HG03108 (cell line): ENCODE results near the gene ZNF746.
"Not testable (repeated sequence)": the region's sequence is repeated elsewhere in the genome, so short reads cannot be mapped to it uniquely, and the experiment has no call there.

ENCODE experiments used
- ATAC-seq: cut with Tn5 transposase; IDR thresholded peaks from one replicate; pipeline ENCODE4 v1.9.1; 2021; ENCODE audit warnings: moderate library complexity; ENCODE audit not compliant: unreplicated experiment

The ZNF746 gene

GRCh38 chr7:149497467-149498261 lies at the start of gene ZNF746:
Gene ZNF746 (minus strand): TSS chr7:149497809. CDS start chr7:149497536, 273 bp downstream.
- ATAC-seq = peak; percentile 95

GRCh38 chr7:149547126-149547525 lies 49.5 kb upstream of the ZNF746 start:
- ATAC-seq = no peak

DNA sequence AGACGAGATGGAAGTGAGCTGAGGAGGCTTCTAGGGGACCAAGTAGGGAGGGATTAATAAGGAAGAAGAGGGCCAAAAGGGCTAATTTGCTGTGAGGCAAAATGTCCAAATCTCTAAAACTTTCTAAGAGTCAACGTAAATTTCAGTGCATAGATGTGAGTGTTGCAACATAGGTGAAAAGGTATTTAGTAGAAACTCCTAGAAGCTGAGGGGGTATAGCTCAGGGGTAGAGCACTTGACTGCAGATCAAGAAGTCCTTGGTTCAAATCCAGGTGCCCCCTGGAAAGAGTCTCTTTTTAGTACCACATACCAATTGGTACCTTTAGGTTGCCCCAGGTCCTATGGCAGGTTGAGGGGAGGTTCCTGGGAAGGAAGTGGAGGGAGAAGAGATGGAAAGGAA lies 48.7 kb upstream of the ZNF746 start:
- ATAC-seq = no peak

GRCh38 chr7:149544028-149544427 lies 46.4 kb upstream of the ZNF746 start:
- ATAC-seq = no peak

DNA sequence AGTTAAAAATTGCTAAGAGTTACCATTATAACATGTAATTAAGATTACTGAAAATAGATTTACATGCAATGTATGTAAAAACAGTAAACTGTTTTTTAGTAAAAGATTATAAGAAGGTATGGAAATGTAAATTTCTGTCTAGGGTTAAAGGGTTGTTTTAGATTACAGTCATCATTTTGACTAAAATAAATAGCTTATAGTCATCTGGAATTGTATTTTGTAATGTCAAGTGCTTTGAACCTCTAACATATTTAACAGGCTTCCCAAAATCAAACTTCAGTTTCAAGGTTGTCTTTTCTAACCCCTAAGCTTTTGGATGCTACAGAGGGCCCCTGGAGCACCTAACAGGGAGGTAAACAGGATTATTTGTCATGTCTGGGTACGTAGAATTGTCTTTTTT lies 35.0 kb upstream of the ZNF746 start:
- ATAC-seq = no peak

- ATAC-seq = no peak
Observed at GRCh38 chr7:149529136-149529718, 31.6 kb upstream of the ZNF746 start.

DNA sequence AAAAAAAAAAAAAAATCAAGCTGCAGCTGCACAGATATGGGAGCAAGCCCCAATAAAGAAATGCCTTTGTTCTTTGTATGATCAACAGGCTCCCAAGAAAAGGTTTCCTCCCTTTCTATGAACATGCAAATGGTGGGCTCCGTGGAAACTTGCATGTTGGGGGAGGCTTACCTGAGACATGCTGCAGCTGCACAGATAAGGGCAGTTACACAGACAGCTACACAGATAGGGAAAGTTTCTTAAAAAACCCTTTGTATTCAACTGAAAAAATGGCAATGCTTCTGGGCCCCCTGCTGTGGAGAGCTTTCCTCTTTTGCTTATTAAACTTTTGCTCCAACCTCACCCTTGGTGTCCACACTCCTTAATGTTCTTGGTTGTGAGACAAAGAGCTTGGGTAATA lies 29.8 kb upstream of the ZNF746 start:
- no peak for ATAC-seq

- no peak for ATAC-seq
Observed at GRCh38 chr7:149525280-149525679, 27.7 kb upstream of the ZNF746 start.

GRCh38 chr7:149524394-149524793 lies 26.8 kb upstream of the ZNF746 start:
- no peak for ATAC-seq

DNA sequence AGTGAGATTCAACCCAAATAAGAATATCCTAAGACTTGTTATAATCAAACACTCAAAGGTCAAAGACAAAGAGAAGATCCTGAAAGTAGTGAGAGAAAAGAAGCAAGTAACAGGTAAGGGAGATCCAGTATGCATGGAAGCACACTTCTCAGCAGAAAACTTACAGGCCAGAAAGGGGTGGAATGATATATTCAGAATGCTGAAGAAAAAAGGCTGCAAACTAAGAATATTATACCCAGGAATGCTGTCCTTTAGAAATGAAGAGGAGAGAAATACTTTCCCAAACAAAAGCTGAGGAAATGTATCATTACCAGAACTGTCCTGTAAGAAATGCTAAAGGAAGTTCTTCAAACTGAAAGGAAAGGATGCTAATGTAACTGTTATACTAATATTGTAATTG lies 12.6 kb upstream of the ZNF746 start:
- ATAC-seq = no peak

- no peak for ATAC-seq
Observed at GRCh38 chr7:149509774-149510173, 12.2 kb upstream of the ZNF746 start.

GRCh38 chr7:149505551-149505950 lies 7.9 kb upstream of the ZNF746 start:
- no peak for ATAC-seq

DNA sequence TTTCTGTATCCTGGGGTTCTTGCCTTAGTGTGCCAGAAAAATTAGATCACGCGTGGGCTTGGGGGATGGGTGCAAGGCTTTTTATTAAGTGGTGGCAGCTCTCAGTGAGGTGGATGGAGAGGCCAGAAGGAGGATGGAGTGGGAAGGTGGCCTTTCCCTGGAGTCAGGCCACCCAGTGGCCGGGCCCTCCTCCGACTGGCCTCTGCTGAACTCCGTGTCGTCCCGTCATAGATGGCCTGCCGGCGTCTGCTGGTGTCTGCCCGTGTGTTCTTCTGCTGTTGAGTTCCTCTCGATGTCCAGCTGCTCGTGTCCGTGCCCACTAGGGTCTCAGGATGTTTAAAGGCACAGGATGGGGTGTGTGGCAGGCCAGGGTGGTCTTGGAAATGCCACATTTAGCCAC lies 4.0 kb upstream of the ZNF746 start:
- no peak for ATAC-seq

GRCh38 chr7:149500910-149501309 lies 3.3 kb upstream of the ZNF746 start:
- ATAC-seq = no peak

DNA sequence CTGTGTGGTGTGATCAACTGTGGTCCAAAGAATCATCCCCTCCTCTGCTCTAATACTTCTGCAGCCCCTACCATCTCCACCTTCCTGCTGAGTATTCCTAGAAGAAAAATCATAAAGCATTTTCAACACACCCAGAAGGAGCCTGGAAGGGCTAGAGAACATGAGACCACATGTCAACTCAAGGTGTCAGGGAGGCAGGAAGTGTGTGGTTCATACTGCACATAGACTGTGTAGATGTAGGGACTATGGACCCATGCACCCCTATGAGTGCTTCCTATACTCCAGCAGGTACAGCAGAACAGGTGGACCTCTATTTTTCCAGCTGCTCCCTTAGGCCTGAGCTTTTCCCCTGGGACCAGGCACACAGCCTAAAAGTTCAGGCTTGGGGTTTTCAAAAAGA lies 2.6 kb upstream of the ZNF746 start:
- no peak for ATAC-seq

DNA sequence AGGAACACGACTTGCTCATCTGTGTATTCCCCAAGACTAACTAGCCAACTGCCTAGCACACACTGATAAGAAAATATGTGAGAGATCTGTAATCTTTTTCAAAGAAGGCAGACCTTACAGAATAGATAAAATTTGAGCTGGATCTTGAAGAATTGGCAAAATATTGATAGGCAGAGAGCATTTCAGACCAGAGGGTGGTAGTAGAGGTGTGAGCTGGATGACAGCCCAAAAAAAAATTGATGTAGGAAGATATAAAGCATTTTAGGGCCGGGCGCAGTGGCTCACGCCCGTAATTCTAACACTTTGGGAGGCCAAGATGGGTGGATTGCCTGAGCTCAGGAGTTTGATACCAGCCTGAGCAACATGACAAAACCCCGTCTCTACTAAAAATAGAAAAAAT lies 1.2 kb upstream of the ZNF746 start:
- ATAC-seq = no peak

DNA sequence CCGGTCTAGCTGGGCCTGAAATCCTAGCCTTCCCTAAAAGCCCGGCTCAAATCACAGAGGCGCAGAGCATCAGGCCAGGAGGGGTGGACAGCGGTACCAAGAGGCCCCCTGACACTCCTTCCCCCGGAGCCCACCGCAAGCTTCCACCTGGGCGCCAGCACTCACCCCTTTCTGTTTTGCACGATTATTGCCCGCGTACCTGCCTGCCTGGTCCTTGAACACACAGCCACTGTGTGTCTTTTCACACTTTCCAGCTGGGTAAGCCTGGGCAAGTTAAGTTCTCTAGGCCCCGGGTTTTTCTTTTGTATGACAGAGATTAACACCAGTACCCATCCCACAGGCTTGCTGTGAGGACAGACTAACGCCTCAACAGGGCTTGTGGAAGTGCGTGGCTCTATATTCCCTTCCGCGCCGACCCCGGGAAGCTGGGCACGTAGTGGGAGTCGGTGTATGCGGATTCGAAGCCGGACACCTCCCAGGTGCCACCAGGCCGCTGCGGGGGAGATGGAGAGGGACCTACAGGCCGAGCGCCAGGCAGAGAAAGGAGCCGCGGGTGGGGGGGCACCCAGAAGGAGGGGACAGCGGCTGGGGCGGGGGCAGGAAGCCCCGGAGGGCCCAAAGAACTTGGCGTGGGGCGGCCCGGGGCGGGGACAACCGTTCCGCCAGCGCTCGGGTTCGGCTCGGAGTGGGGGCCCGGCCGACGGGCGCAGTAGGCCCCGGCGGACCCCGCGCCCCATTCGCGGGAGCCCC lies 792 bp downstream of the ZNF746 start:
- peak; percentile 18 for ATAC-seq

- ATAC-seq = no peak
Observed at GRCh38 chr7:149495785-149496641, 1.6 kb downstream of the ZNF746 start.

DNA sequence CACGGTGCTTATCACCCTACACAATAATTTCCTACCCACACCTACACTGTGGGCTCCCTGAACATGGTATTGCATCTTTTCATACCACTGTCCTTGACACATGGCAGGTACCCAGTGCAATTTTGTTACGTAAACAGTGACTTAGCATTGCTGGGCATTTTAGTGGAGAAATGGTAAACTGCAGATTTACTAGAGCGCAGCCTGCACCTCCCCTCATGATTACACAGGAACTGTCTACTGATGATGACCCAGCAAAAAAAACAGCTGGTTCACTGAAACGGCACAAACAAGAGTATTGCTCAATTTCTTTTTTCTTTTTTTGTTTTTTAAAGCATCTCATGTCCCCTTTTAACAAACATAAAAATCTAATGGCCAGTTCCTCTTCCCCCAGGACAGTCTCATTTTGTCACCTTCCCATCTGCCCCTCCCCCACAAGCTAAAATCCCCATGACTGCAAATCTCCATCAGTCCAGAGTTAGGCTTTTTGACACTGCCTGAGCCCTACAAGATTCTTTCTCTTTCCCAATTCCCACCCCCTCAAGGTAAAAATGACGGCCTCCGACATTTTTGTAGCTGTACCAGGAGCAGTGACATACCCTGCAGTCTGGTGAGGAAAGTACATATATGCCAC lies 2.8 kb downstream of the ZNF746 start:
- ATAC-seq = no peak

- ATAC-seq = not testable (repeated sequence)
Observed at GRCh38 chr7:149493975-149494374, 3.6 kb downstream of the ZNF746 start.

GRCh38 chr7:149493366-149493765 lies 4.2 kb downstream of the ZNF746 start:
- ATAC-seq = no peak
